Pulmonary artery endothelial cell (primary cell): ENCODE data around the gene MRPL23. TPM values are rescaled to one million over a fixed set of nuclear protein-coding genes. Genes with fewer than 3 reads are reported as not detected.

Source experiments
- DNase-seq: peaks from one replicate; pipeline ENCODE4 v3.0.0-alpha.2; 2011; ENCODE audit warnings: low read depth, low spot score
- total RNA-seq: library from RNA; depleted of rRNA; stranded (reverse); fragments of >200 nt; gene quantifications from 2 replicates; pipeline ENCODE4 v1.2.3, GENCODE V29; 2014

The MRPL23 gene
- total RNA-seq, 1 donor from 2014 or later: 58.7 TPM

GRCh38 chr11:1988667-1989317 lies 41.7 kb downstream of the MRPL23 start:
- DNase-seq: no peak

- DNase-seq: no peak
Observed at GRCh38 chr11:1989953-1990352, 42.8 kb downstream of the MRPL23 start.

- DNase-seq: no peak
Observed at GRCh38 chr11:1990872-1991578, 43.9 kb downstream of the MRPL23 start.

- DNase-seq: no peak
Observed at GRCh38 chr11:1992111-1992510, 45.0 kb downstream of the MRPL23 start.

GRCh38 chr11:1994121-1994520 lies 47.0 kb downstream of the MRPL23 start:
- DNase-seq: no peak

GRCh38 chr11:1997755-1998154 lies 50.6 kb downstream of the MRPL23 start, which contains the start of gene H19:
TSS of gene H19 (minus strand) at chr11:1997842.
- DNase-seq: no peak

- DNase-seq: no peak
Observed at GRCh38 chr11:1998290-1998689, 51.2 kb downstream of the MRPL23 start.

GRCh38 chr11:1998861-1999260 lies 51.7 kb downstream of the MRPL23 start:
- DNase-seq: no peak

GRCh38 chr11:2002042-2002776 lies 55.1 kb downstream of the MRPL23 start:
- DNase-seq: no peak

- DNase-seq: no peak
Observed at GRCh38 chr11:2002807-2003206, 55.7 kb downstream of the MRPL23 start.

- DNase-seq: no peak
Observed at GRCh38 chr11:2004466-2004865, 57.3 kb downstream of the MRPL23 start.

Other genes starting within 250 kb of the MRPL23 start
- gene IFITM10, start 196.7 kb upstream of the MRPL23 start, total RNA-seq: 0.04 and 0.13 TPM in 2 replicates
- gene CTSD, start 183.4 kb upstream of the MRPL23 start, total RNA-seq: 73.0 and 80.3 TPM in 2 replicates
- not detected in 2 replicates for gene SYT8, start 112.3 kb upstream of the MRPL23 start, total RNA-seq
- gene TNNI2, start 108.4 kb upstream of the MRPL23 start, total RNA-seq: not detected in 2 replicates
- gene LSP1, start 94.2 kb upstream of the MRPL23 start, total RNA-seq: not detected in 2 replicates
- not detected in 2 replicates for gene PRR33, start 55.4 kb upstream of the MRPL23 start, total RNA-seq
- not detected in 2 replicates for gene TNNT3, start 27.6 kb upstream of the MRPL23 start, total RNA-seq
- 0.07 TPM in 1 of 2 replicates, not detected in the other for gene H19, start 50.5 kb downstream of the MRPL23 start, total RNA-seq
- 0.28 and 3.0 TPM in 2 replicates for gene IGF2, start 192.1 kb downstream of the MRPL23 start, total RNA-seq
- not detected in 2 replicates for gene INS, start 213.9 kb downstream of the MRPL23 start, total RNA-seq
- gene TH, start 224.5 kb downstream of the MRPL23 start, total RNA-seq: not detected in 2 replicates